Smooth muscle cell (in vitro differentiated cells): ENCODE measurements around the gene SLC6A18. TPM values are rescaled to one million over a fixed set of nuclear protein-coding genes. Genes with fewer than 3 reads are reported as not detected.

Experiments
- DNase-seq: peaks from one replicate; lab custom pipeline; 2025; ENCODE audit not compliant: unreplicated experiment; lab: John Stamatoyannopoulos, UW
- H2AFZ ChIP-seq: fragments of 200-600 bp; sonication (generic); 2 replicates; pipeline ENCODE4 v1.6.0; 2016; ENCODE audit warnings: antibody characterized with exemption, low read depth, mild to moderate bottlenecking
- H3F3A ChIP-seq: fragments of 200-600 bp; sonication (generic); 2 replicates; pipeline ENCODE4 v1.6.0; 2017; ENCODE audit warnings: antibody characterized with exemption, low read depth
- H3K27ac ChIP-seq: fragments of 200-600 bp; sonication (generic); 2 replicates; pipeline ENCODE4 v1.5.1; 2016; ENCODE audit warnings: low read depth, mild to moderate bottlenecking
- H3K27me3 ChIP-seq: fragments of 200-600 bp; sonication (generic); 2 replicates; pipeline ENCODE4 v1.6.1; 2016; ENCODE audit warnings: low read depth, mild to moderate bottlenecking
- H3K36me3 ChIP-seq: fragments of 200-600 bp; sonication (generic); 2 replicates; pipeline ENCODE4 v1.5.1; 2016; ENCODE audit warnings: low read depth
- H3K4me1 ChIP-seq: fragments of 200-600 bp; sonication (generic); 2 replicates; pipeline ENCODE4 v1.5.1; 2016; ENCODE audit warnings: low read depth
- H3K4me2 ChIP-seq: fragments of 200-600 bp; sonication (generic); 2 replicates; pipeline ENCODE4 v1.6.0; 2016; ENCODE audit warnings: mild to moderate bottlenecking
- H3K4me3 ChIP-seq: fragments of 200-600 bp; sonication (generic); 2 replicates; pipeline ENCODE4 v1.5.1; 2016; ENCODE audit warnings: mild to moderate bottlenecking
- H3K79me2 ChIP-seq: fragments of 200-600 bp; sonication (generic); 2 replicates; pipeline ENCODE4 v1.6.0; 2016; ENCODE audit warnings: low read depth, mild to moderate bottlenecking
- H3K9ac ChIP-seq: fragments of 200-600 bp; sonication (generic); 2 replicates; pipeline ENCODE4 v1.6.0; 2016; ENCODE audit warnings: low read depth
- H3K9me3 ChIP-seq: fragments of 200-600 bp; sonication (generic); replicated peaks from 2 replicates; pipeline ENCODE4 v1.5.1; 2016; ENCODE audit warnings: low read depth
- H4K20me1 ChIP-seq: fragments of 200-600 bp; sonication (generic); 2 replicates; pipeline ENCODE4 v1.6.0; 2016; ENCODE audit warnings: low read depth
- CTCF ChIP-seq: fragments of 200-600 bp; sonication (generic); IDR thresholded peaks from 2 replicates; pipeline ENCODE4 v1.5.1; 2017; ENCODE audit warnings: borderline replicate concordance, mild to moderate bottlenecking, antibody characterized with exemption; ENCODE audit not compliant: insufficient read depth, poor library complexity, severe bottlenecking
- WGBS: methylation state at CpG from one replicate; pipeline ENCODE4 v1.1.7; 2016; ENCODE audit warnings: low lambda C conversion rate; 5-methylcytosine and 5-hydroxymethylcytosine counted together
- polyA plus RNA-seq: library from polyadenylated mRNA; unstranded; fragments of >200 nt; fragmentation: Nextera tagmentation; extraction: Ambion mirVana; gene quantifications from 2 replicates; pipeline ENCODE4 v1.2.1, GENCODE V29; 2016
- total RNA-seq: library from RNA; depleted of rRNA; stranded (reverse); fragments of >200 nt; gene quantifications from 2 replicates; pipeline ENCODE4 v1.2.3, GENCODE V29; 2014

Gene SLC6A18
- total and polyA plus RNA-seq, 2 experiments from 2014 or later = not detected

GRCh38 chr5:1235379-1235778 lies 10.2 kb downstream of the SLC6A18 start:
- Histone ChIP-seq H4K20me1 (no peaks in the 10 kb centered on the region), H3K4me1 (no peaks in the 10 kb centered on the region), H3F3A (no peaks in the 10 kb centered on the region), H3K4me3 (no peak overlapping the region), H3K9ac (no peak overlapping the region), H2AFZ (no peak overlapping the region), H3K4me2 (no peak overlapping the region), H3K79me2 (no peaks in the 10 kb centered on the region), H3K9me3 (no peaks in the 10 kb centered on the region), H3K27me3 (no peaks in the 10 kb centered on the region), H3K27ac (no peak overlapping the region), H3K36me3 (no peaks in the 10 kb centered on the region)
- WGBS = 78% methylated on average over 8 of the region's 8 CpGs
- no peak for TF ChIP-seq CTCF
- no peak for DNase-seq

- H3K9me3 ChIP-seq = no peaks in the 10 kb centered on the region
- no peaks in the 10 kb centered on the region for H3K27me3 ChIP-seq
- no peak for DNase-seq
- H3K79me2 ChIP-seq = no peaks in the 10 kb centered on the region
- H3F3A ChIP-seq = no peaks in the 10 kb centered on the region
- H3K4me3 ChIP-seq = no peak overlapping the region
- no peaks in the 10 kb centered on the region for H4K20me1 ChIP-seq
- WGBS = 93% methylated on average over 1 of the region's 1 CpG
- no peak overlapping the region for H3K9ac ChIP-seq
- no peak overlapping the region for H2AFZ ChIP-seq
- no peak overlapping the region for H3K4me2 ChIP-seq
- no peaks in the 10 kb centered on the region for H3K36me3 ChIP-seq
- TF ChIP-seq CTCF = no peak
- H3K27ac ChIP-seq = no peak overlapping the region
- H3K4me1 ChIP-seq = no peaks in the 10 kb centered on the region
Measured at GRCh38 chr5:1235838-1236237, 10.7 kb downstream of the SLC6A18 start.

- Histone ChIP-seq H3K4me1 (no peaks in the 10 kb centered on the region), H3K79me2 (no peaks in the 10 kb centered on the region), H3K4me3 (no peak overlapping the region), H3F3A (no peaks in the 10 kb centered on the region), H4K20me1 (no peaks in the 10 kb centered on the region), H3K4me2 (no peak overlapping the region), H3K27me3 (no peaks in the 10 kb centered on the region), H3K9me3 (no peaks in the 10 kb centered on the region), H3K27ac (no peak overlapping the region), H3K36me3 (no peaks in the 10 kb centered on the region), H2AFZ (no peak overlapping the region), H3K9ac (no peak overlapping the region)
- 85% methylated on average over 22 of the region's 22 CpGs for WGBS
- no peak for TF ChIP-seq CTCF
- DNase-seq = no peak
Measured at GRCh38 chr5:1239505-1240251, 14.5 kb downstream of the SLC6A18 start.
